HepG2 (cell line): ENCODE results near the gene ADGRL2. TPM values are rescaled to one million over a fixed set of nuclear protein-coding genes. Genes with fewer than 3 reads are reported as not detected.

ENCODE experiments used
- ATAC-seq: fragments of 200-7000 bp; cut with Tn5 transposase; 3 replicates; pipeline ENCODE4 v1.9.1; 2020; ENCODE audit warnings: mild to moderate bottlenecking, moderate library complexity
- BruUV-seq: library from RNA; stranded (reverse); fragments of 400-500 nt; replicated peaks from 2 replicates; lab custom pipeline; 2021; lab: Mats Ljungman, UMichigan
- CTCF ChIA-PET: fragments of 300-600 bp; formaldehyde crosslinking; extraction: SDS; loops from one replicate; lab custom pipeline; 2021; ENCODE audit warnings: low total read pairs, inconsistent platforms, low intra/inter-chr PET ratio; lab: Yijun Ruan, JAX
- POLR2A ChIA-PET: fragments of 350-600 bp; sonication (Branson Sonifier 250); formaldehyde crosslinking; loops from one replicate; lab custom pipeline; 2020; ENCODE audit warnings: antibody characterized with exemption, inconsistent platforms; lab: Yijun Ruan, JAX
- DNase-seq: peaks from one replicate; pipeline ENCODE4 v3.0.0-alpha.2; 2015; ENCODE audit warnings: low spot score
- FAIRE-seq: peaks from 3 replicates; lab custom pipeline; 2011; peaks lifted over from hg19 to GRCh38; lab: Jason Lieb, UNC
- H2AFZ ChIP-seq: one replicate; pipeline ENCODE4 v1.6.1; 2011; ENCODE audit warnings: low read length, inconsistent platforms
- H3K27ac ChIP-seq: fragments of 300-600 bp; 3 replicates; pipeline ENCODE4 v1.8.0; 2011; ENCODE audit warnings: mixed run types, mild to moderate bottlenecking, mixed read lengths, low read length, inconsistent platforms; ENCODE audit not compliant: insufficient read depth; ENCODE audit errors: extremely low read length
- H3K27me3 ChIP-seq, 2 experiments: fragments of 200-600 bp in 1 of 2; 2 replicates in 1 of 2; 3 replicates in 1 of 2; pipeline versions ENCODE4 v1.6.0 to v1.8.0; 2011; ENCODE audit warnings: low read length in 2 of 2, mild to moderate bottlenecking in 2 of 2, moderate library complexity in 2 of 2, inconsistent platforms in 1 of 2; ENCODE audit not compliant: insufficient read depth in 2 of 2, control insufficient read depth in 1 of 2
- H3K36me3 ChIP-seq, 2 experiments: fragments of 200-600 bp in 1 of 2; replicated peaks in 1 of 2; 2 replicates in 1 of 2; 3 replicates in 1 of 2; pipeline versions ENCODE4 v1.5.1 to v1.8.0; 2011; ENCODE audit warnings: low read length in 2 of 2, inconsistent platforms in 1 of 2; ENCODE audit not compliant: insufficient read depth in 2 of 2, control insufficient read depth in 1 of 2
- H3K4me1 ChIP-seq: 2 replicates; pipeline ENCODE4 v1.5.1; 2012; ENCODE audit warnings: low read length, inconsistent platforms; ENCODE audit not compliant: insufficient read depth
- H3K4me2 ChIP-seq: 2 replicates; pipeline ENCODE4 v1.6.0; 2011; ENCODE audit warnings: low read depth, low read length, inconsistent platforms
- H3K4me3 ChIP-seq, 3 experiments: fragments of 200-600 bp in 1 of 3; sonication (generic), shearing (Covaris generic) in 1 of 3; replicated peaks in 1 of 3; 2 replicates each; pipeline ENCODE4 v1.5.1; 2011 to 2016; ENCODE audit warnings: low read length in 3 of 3, inconsistent platforms in 2 of 3, low read depth in 2 of 3, mild to moderate bottlenecking in 2 of 3, control low read depth in 1 of 3, mixed read lengths in 1 of 3; ENCODE audit not compliant: insufficient read depth in 1 of 3
- H3K79me2 ChIP-seq: one replicate; pipeline ENCODE4 v1.6.1; 2011; ENCODE audit warnings: low read length, inconsistent platforms; ENCODE audit not compliant: insufficient read depth
- H3K9ac ChIP-seq: 2 replicates; pipeline ENCODE4 v1.6.0; 2011; ENCODE audit warnings: mild to moderate bottlenecking, low read depth, low read length, inconsistent platforms; ENCODE audit not compliant: insufficient read depth
- H3K9me3 ChIP-seq: 2 replicates; pipeline ENCODE4 v1.5.1; 2012; ENCODE audit warnings: mild to moderate bottlenecking, low read length
- H4K20me1 ChIP-seq: 2 replicates; pipeline ENCODE4 v1.6.0; 2011; ENCODE audit warnings: inconsistent platforms, mild to moderate bottlenecking, low read length, moderate library complexity; ENCODE audit not compliant: insufficient read depth
- FOSL2 ChIP-seq: sonication (generic); formaldehyde crosslinking; IDR thresholded peaks from 2 replicates; pipeline ENCODE4 v1.4.0; 2020; ENCODE audit warnings: missing genetic modification reagents
- MAFF ChIP-seq: IDR thresholded peaks from 2 replicates; pipeline ENCODE4 v1.6.1; 2011; ENCODE audit warnings: low read depth, low read length, improper control_type of control experiment
- MAFK ChIP-seq, 2 experiments: IDR thresholded peaks in 1 of 2; conservative IDR thresholded peaks in 1 of 2; 2 replicates each; pipeline ENCODE4 v1.6.1; 2011; ENCODE audit warnings: improper control_type of control experiment in 2 of 2, low read length in 2 of 2
- ONECUT2 ChIP-seq: sonication (generic); formaldehyde crosslinking; IDR thresholded peaks from 2 replicates; pipeline ENCODE4 v1.4.0; 2020; ENCODE audit warnings: missing genetic modification reagents
- ZNF646 ChIP-seq: sonication (generic); formaldehyde crosslinking; IDR thresholded peaks from 2 replicates; pipeline ENCODE4 v1.9.0; 2021; ENCODE audit warnings: mild to moderate bottlenecking, missing genetic modification reagents
- WGBS: methylation state at CpG from one replicate; pipeline ENCODE4 v1.1.6; 2017; ENCODE audit warnings: low lambda C conversion rate; 5-methylcytosine and 5-hydroxymethylcytosine counted together
- in situ Hi-C: cut with HindIII; loops from 2 replicates; pipeline ENCODE4 v1.10.0; 2017; ENCODE audit warnings: low pct_unique_long_range_greater_than_20kb; ENCODE audit not compliant: extremely low pct_ligation_motif_present
- intact Hi-C: fragments of 100-400 bp; cut with micrococcal nuclease; formaldehyde crosslinking; loops from one replicate; pipeline ENCODE4 v1.10.0; 2022; ENCODE audit not compliant: unreplicated experiment
- polyA plus RNA-seq, 8 experiments: library from polyadenylated mRNA; depleted of rRNA in 3 of 8; stranded (reverse) in 7 of 8; unstranded in 1 of 8; fragments of >200 nt; fragmentation: Illumina TruSeq in 4 of 8; extraction: Trizol in 4 of 8; gene quantifications; 2 replicates each; pipeline versions ENCODE4 v1.2.1 to v1.2.3, GENCODE V29; 2011 to 2016; ENCODE audit warnings: low read depth in 4 of 8, missing spikeins in 1 of 8, mixed read lengths in 1 of 8; ENCODE audit not compliant: insufficient read depth in 1 of 8
- total RNA-seq, 5 experiments: library from RNA; depleted of rRNA; stranded (reverse); fragments of >200 nt; fragmentation: Illumina TruSeq; extraction: Trizol; gene quantifications; 2 replicates each; pipeline ENCODE4 v1.2.3, GENCODE V29; 2016; ENCODE audit warnings: low read depth in 1 of 5

ADGRL2 gene
- total and polyA plus RNA-seq, 2 of the 13 experiments (the other 11 are each of a cell fraction or from before 2014, with no cell fraction given) = 15.3 to 31.6 TPM

GRCh38 chr1:81840805-81841204 is 40.1 kb downstream of the ADGRL2 start:
- CTCF ChIA-PET = no interaction called here
- FAIRE-seq = no peak
- H3K27me3 ChIP-seq = no peaks in the 10 kb centered on the region

GRCh38 chr1:81841795-81842194 is 41.1 kb downstream of the ADGRL2 start:
- Histone ChIP-seq H2AFZ (no peak overlapping the region), H3K36me3 (no peaks in the 10 kb centered on the region), H3K9ac (no peak overlapping the region), H3K27me3 (no peaks in the 10 kb centered on the region), H3K4me2 (no peak overlapping the region), H4K20me1 (no peaks in the 10 kb centered on the region), H3K4me3 (no peak overlapping the region), H3K4me1 (no peaks in the 10 kb centered on the region), H3K27ac (no peak overlapping the region), H3K9me3 (no peaks in the 10 kb centered on the region), H3K79me2 (no peaks in the 10 kb centered on the region)
- no peak for DNase-seq
- BruUV-seq = no TSS peak
- ATAC-seq = no peak
- FAIRE-seq = no peak
- ChIA-PET POLR2A (no interaction called here), CTCF (no interaction called here)
- intact Hi-C loops (no loop called here), in situ Hi-C loops (no loop called here)
- TF ChIP-seq MAFK (conservative IDR thresholded peaks at IDR 0.05 in 1 of 2, IDR thresholded peaks at IDR 0.05 in 1 of 2; ENCODE audit: low read length in 2 of 2) (peak; percentile 45 to 68; a peak in 3 of 4 replicates), ONECUT2 (CRISPR knock-in tag) (no peak), MAFF (peak; percentile 39; the same call in 1 of the 2 replicates), ZNF646 (CRISPR knock-in tag) (no peak)
- 34% methylated on average over 4 of the region's 4 CpGs for WGBS

More at GRCh38 chr1:81840805-81841204, 40.1 kb downstream of the ADGRL2 start:
- in situ Hi-C loops (no loop called here), intact Hi-C loops (no loop called here)
- Histone ChIP-seq H3K9ac (no peak overlapping the region), H3K9me3 (no peaks in the 10 kb centered on the region), H3K27ac (no peak overlapping the region), H3K79me2 (peaks cover 3% of the 10 kb centered on the region), H2AFZ (no peak overlapping the region), H3K4me3 (no peak overlapping the region), H3K4me2 (no peak overlapping the region), H3K36me3 (no peaks in the 10 kb centered on the region), H4K20me1 (no peaks in the 10 kb centered on the region), H3K4me1 (no peaks in the 10 kb centered on the region)
- DNase-seq (no peak), ATAC-seq (no peak)
- 49% methylated on average over 1 of the region's 1 CpG for WGBS
- TF ChIP-seq FOSL2 (CRISPR knock-in tag) = no peak
- POLR2A ChIA-PET = no interaction called here
- no TSS peak for BruUV-seq
